ENCODE measurements around the gene TVP23A.
A peak's percentile ranks its signal among the peaks of the same experiment; 100 is the strongest.
"Not testable (repeated sequence)": the region's sequence is repeated elsewhere in the genome, so short reads cannot be mapped to it uniquely, and the experiment has no call there.

TVP23A gene

DNA sequence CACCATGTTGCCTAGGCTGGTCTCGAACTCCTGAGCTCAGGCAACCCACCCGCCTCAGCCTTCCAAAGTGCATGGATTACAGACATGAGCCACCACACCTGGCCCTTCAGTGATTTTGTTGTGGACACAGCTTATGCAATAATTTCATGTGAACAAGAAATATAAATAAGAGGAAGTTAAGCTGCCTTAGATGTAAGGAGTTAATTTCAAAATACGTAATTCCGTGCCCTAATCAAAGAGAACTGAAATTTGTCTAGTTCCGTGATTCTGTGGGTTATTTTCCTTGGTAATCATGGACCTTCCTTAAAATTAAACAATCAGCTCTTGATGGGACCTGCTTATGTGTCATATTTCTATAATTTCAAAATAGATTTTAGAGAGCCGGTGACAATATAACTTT is 11.9 kb downstream of the TVP23A start:
- peak; percentile 11 for DNase-seq (ENCODE audit: low read depth)
- TF ChIP-seq POLR2A (IDR thresholded peaks at IDR 0.05; ENCODE audit: extremely low read depth, insufficient read length) (no peak), MYC (IDR thresholded peaks at IDR 0.05; ENCODE audit: low read depth, low read length) (no peak)
- TF ChIP-seq, protein P1, sequence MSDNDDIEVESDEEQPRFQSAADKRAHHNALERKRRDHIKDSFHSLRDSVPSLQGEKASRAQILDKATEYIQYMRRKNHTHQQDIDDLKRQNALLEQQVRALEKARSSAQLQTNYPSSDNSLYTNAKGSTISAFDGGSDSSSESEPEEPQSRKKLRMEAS (IDR thresholded peaks at IDR 0.05; ENCODE audit: low read depth, low read length) = no peak
- TF ChIP-seq, protein P2, sequence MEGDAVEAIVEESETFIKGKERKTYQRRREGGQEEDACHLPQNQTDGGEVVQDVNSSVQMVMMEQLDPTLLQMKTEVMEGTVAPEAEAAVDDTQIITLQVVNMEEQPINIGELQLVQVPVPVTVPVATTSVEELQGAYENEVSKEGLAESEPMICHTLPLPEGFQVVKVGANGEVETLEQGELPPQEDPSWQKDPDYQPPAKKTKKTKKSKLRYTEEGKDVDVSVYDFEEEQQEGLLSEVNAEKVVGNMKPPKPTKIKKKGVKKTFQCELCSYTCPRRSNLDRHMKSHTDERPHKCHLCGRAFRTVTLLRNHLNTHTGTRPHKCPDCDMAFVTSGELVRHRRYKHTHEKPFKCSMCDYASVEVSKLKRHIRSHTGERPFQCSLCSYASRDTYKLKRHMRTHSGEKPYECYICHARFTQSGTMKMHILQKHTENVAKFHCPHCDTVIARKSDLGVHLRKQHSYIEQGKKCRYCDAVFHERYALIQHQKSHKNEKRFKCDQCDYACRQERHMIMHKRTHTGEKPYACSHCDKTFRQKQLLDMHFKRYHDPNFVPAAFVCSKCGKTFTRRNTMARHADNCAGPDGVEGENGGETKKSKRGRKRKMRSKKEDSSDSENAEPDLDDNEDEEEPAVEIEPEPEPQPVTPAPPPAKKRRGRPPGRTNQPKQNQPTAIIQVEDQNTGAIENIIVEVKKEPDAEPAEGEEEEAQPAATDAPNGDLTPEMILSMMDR (IDR thresholded peaks at IDR 0.05; ENCODE audit: low read depth, low read length) = no peak
- no peak overlapping the region for H3K4me3 ChIP-seq (ENCODE audit: low read depth, low read length)

DNA sequence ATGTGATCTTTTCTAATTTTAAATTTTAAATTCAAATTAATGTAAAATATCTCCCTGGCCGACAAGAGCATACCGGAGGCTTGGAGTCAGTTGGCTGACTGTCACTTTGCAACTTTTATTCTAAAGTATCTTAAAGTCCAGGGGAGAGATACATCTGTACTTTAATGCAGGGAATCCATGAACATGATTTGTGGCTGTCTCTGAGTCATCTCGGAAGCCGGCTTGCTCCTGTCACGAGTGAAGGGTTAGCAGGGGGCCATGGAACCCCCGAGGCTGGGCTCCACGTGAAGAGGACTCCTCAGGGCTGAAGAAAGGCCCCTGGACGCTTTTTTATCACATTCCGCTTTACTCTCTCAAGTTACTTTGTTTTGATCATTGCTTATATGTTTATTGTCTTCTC is 13.3 kb downstream of the TVP23A start:
- no peak overlapping the region for H3K4me3 ChIP-seq (ENCODE audit: low read depth, low read length)
- TF ChIP-seq, protein P1 (IDR thresholded peaks at IDR 0.05; ENCODE audit: low read depth, low read length) = no peak
- TF ChIP-seq, protein P2 (IDR thresholded peaks at IDR 0.05; ENCODE audit: low read depth, low read length) = no peak
- no peak for TF ChIP-seq POLR2A (IDR thresholded peaks at IDR 0.05; ENCODE audit: extremely low read depth, insufficient read length)
- no peak for TF ChIP-seq MYC (IDR thresholded peaks at IDR 0.05; ENCODE audit: low read depth, low read length)
- no peak for DNase-seq (ENCODE audit: low read depth)

DNA sequence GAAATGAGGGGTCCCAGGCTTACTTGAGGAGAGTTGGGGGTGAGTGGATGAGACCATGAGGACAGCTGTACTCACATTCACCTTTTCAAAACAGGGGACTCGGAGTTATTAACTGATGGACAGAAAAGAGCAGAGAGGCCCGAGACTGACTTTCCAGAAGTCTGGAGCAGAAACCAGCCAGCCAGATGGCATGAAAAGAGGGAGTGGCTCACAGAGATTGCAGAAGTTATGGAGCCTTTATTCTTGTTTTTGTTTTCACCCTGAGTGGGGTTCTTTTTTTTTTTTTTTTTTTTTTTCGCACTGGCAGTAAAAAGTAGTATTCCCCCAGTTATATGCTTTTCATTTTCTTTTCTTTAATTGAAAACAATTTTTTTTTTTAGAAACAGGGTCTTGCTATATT is 18.9 kb downstream of the TVP23A start:
- DNase-seq (ENCODE audit: low read depth) = no peak
- no peak overlapping the region for H3K4me3 ChIP-seq (ENCODE audit: low read depth, low read length)
- TF ChIP-seq POLR2A (IDR thresholded peaks at IDR 0.05; ENCODE audit: extremely low read depth, insufficient read length) (no peak), MYC (IDR thresholded peaks at IDR 0.05; ENCODE audit: low read depth, low read length) (no peak)
- TF ChIP-seq, protein P1 (IDR thresholded peaks at IDR 0.05; ENCODE audit: low read depth, low read length) = no peak
- TF ChIP-seq, protein P2 (IDR thresholded peaks at IDR 0.05; ENCODE audit: low read depth, low read length) = no peak

DNA sequence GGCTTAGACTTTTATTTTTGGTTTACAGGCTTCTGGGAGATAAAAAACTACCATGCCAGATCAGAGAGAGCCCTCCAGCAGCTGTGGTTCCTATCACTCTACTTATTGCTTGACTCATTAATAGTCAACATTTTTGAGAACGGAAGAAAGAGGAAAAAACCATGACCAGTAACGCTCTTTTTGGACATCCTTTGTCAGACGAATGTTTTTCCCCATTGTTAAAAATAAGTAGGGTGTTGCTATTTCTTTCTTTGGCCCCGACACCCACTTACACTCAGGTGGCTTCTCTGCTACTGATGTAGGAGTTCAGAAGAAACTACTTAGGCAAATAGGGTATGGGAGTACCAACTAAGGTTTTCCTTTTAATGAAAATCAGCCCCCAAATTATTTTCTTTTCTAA is 27.5 kb downstream of the TVP23A start:
- H3K4me3 ChIP-seq (ENCODE audit: low read depth, low read length) = no peak overlapping the region
- TF ChIP-seq, protein P1 (IDR thresholded peaks at IDR 0.05; ENCODE audit: low read depth, low read length) = no peak
- TF ChIP-seq POLR2A (IDR thresholded peaks at IDR 0.05; ENCODE audit: extremely low read depth, insufficient read length) (no peak), MYC (IDR thresholded peaks at IDR 0.05; ENCODE audit: low read depth, low read length) (no peak)
- TF ChIP-seq, protein P2 (IDR thresholded peaks at IDR 0.05; ENCODE audit: low read depth, low read length) = no peak
- DNase-seq (ENCODE audit: low read depth) = no peak

DNA sequence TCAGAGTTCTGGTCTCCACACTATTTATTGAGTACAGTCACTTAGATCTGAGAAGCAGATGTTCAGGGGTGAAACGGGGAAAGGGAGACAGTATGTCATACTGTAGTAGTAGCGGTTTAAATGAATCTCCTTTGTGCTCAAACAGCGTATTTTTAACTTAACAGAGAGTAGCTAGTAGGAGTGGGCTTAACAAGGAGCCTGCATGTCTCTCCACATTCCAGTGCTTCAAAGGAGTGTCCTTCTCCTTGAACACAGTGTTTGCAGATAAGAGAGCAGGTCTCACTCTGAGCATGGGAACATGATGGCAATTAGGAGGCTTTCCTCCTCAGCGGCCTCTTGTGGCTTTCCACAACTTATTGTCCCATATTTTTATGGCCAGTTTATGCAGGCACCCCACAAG is 30.0 kb downstream of the TVP23A start:
- H3K4me3 ChIP-seq (ENCODE audit: low read depth, low read length); DNase-seq (ENCODE audit: low read depth): not testable (repeated sequence)

DNA sequence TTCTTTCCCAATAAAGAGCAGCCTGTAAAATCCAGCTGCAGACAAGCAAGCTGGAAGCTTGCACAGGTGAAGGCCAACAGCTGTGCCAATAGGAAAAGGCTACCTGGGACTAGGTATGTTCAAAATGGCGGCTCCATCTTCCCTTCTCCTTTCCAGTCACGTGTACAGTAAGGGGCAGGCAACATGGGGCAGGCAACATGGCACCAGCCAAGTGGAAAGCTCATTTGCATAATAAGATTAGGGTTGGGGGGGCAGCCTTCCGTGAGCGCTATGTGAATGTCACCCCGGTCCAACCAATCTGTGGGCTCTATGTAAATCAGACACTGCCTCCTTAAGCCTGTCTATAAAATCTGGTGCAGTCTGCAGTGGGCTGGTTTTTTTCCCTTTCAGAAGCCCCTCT is 31.3 kb downstream of the TVP23A start:
- DNase-seq (ENCODE audit: low read depth) = no peak
- TF ChIP-seq, protein P1 (IDR thresholded peaks at IDR 0.05; ENCODE audit: low read depth, low read length) = no peak
- TF ChIP-seq POLR2A (IDR thresholded peaks at IDR 0.05; ENCODE audit: extremely low read depth, insufficient read length) (no peak), MYC (IDR thresholded peaks at IDR 0.05; ENCODE audit: low read depth, low read length) (no peak)
- TF ChIP-seq, protein P2 (IDR thresholded peaks at IDR 0.05; ENCODE audit: low read depth, low read length) = no peak
- H3K4me3 ChIP-seq (ENCODE audit: low read depth, low read length) = no peak overlapping the region

All from NB4 (cell line).